ENCODE results near the gene HTRA3.

- no peak for TF ChIP-seq CTCF (IDR thresholded peaks at IDR 0.05 in 8 of 11, conservative IDR thresholded peaks at IDR 0.05 in 3 of 11)
- TF ChIP-seq POLR2AphosphoS5 (IDR thresholded peaks at IDR 0.05): peak; percentile 21 to 73 (median 44)
Observed at GRCh38 chr4:8227201-8227770, 42.3 kb upstream of the HTRA3 start.
